Hepatic stellate cell (primary cell): ENCODE measurements around the gene MINK1.
"Not testable (repeated sequence)": the region's sequence is repeated elsewhere in the genome, so short reads cannot be mapped to it uniquely, and the experiment has no call there.

Experiments used
- DNase-seq: peaks from one replicate; pipeline ENCODE4 v3.0.0; 2011; ENCODE audit warnings: low spot score

The MINK1 gene

GRCh38 chr17:4811471-4811870 lies 21.7 kb upstream of the MINK1 start:
- no peak for DNase-seq

- no peak for DNase-seq
Measured at GRCh38 chr17:4812690-4813089, 20.4 kb upstream of the MINK1 start.

- no peak for DNase-seq
Measured at GRCh38 chr17:4815043-4815675, 18.0 kb upstream of the MINK1 start.

- no peak for DNase-seq
Measured at GRCh38 chr17:4816826-4817225, 16.3 kb upstream of the MINK1 start.

GRCh38 chr17:4818276-4818675 lies 14.9 kb upstream of the MINK1 start:
- DNase-seq, result no peak

GRCh38 chr17:4822835-4823234 lies 10.3 kb upstream of the MINK1 start:
- no peak for DNase-seq

GRCh38 chr17:4823373-4824089 lies 9.6 kb upstream of the MINK1 start:
- no peak for DNase-seq

GRCh38 chr17:4827399-4827798 lies 5.7 kb upstream of the MINK1 start:
- DNase-seq, result no peak

GRCh38 chr17:4832829-4833177 lies 337 bp upstream of the MINK1 start:
- not testable (repeated sequence) for DNase-seq

- peak; percentile 44 for DNase-seq
Measured at GRCh38 chr17:4833941-4834680, 971 bp downstream of the MINK1 start.

GRCh38 chr17:4834681-4835020 lies 1.5 kb downstream of the MINK1 start:
- DNase-seq, result no peak

- no peak for DNase-seq
Measured at GRCh38 chr17:4836221-4836620, 3.1 kb downstream of the MINK1 start.

GRCh38 chr17:4837471-4838308 lies 4.5 kb downstream of the MINK1 start:
- no peak for DNase-seq

GRCh38 chr17:4838309-4838785 lies 5.2 kb downstream of the MINK1 start:
- DNase-seq, result no peak

GRCh38 chr17:4839221-4839620 lies 6.1 kb downstream of the MINK1 start:
- DNase-seq, result no peak

- no peak for DNase-seq
Measured at GRCh38 chr17:4839965-4840892, 7.1 kb downstream of the MINK1 start.

- no peak for DNase-seq
Measured at GRCh38 chr17:4840893-4841242, 7.7 kb downstream of the MINK1 start.

GRCh38 chr17:4842376-4842775 lies 9.2 kb downstream of the MINK1 start:
- no peak for DNase-seq

- no peak for DNase-seq
Measured at GRCh38 chr17:4843321-4844000, 10.3 kb downstream of the MINK1 start.

GRCh38 chr17:4845118-4845517 lies 12.0 kb downstream of the MINK1 start:
- DNase-seq, result no peak
